Loucy (cell line): ENCODE measurements around the gene RANBP17.

ENCODE experiments used
- EZH2phosphoT487 ChIP-seq: fragments of 200-600 bp; IDR thresholded peaks from 2 replicates; pipeline ENCODE4 v1.6.1; 2018; ENCODE audit warnings: antibody characterized with exemption, mild to moderate bottlenecking, moderate library complexity, borderline replicate concordance
- TF ChIP-seq, protein P1 (sequence below): fragments of 200-600 bp; sonication (generic); conservative IDR thresholded peaks from 2 replicates; pipeline ENCODE4 v1.5.1; 2014; ENCODE audit warnings: mild to moderate bottlenecking, antibody characterized with exemption, low read length

GRCh38 chr5:170848033-170848432 is 13.8 kb upstream of the RANBP17 start:
- TF ChIP-seq, protein P1, sequence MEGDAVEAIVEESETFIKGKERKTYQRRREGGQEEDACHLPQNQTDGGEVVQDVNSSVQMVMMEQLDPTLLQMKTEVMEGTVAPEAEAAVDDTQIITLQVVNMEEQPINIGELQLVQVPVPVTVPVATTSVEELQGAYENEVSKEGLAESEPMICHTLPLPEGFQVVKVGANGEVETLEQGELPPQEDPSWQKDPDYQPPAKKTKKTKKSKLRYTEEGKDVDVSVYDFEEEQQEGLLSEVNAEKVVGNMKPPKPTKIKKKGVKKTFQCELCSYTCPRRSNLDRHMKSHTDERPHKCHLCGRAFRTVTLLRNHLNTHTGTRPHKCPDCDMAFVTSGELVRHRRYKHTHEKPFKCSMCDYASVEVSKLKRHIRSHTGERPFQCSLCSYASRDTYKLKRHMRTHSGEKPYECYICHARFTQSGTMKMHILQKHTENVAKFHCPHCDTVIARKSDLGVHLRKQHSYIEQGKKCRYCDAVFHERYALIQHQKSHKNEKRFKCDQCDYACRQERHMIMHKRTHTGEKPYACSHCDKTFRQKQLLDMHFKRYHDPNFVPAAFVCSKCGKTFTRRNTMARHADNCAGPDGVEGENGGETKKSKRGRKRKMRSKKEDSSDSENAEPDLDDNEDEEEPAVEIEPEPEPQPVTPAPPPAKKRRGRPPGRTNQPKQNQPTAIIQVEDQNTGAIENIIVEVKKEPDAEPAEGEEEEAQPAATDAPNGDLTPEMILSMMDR = no peak
- no peak for TF ChIP-seq EZH2phosphoT487
